ENCODE data around the gene PKN2. TPM values are rescaled to one million over a fixed set of nuclear protein-coding genes. Genes with fewer than 3 reads are reported as not detected.

PKN2 gene
- total and polyA plus RNA-seq, 3 donors from 2014 or later: 12.0 to 46.5 (median 43.9) TPM

DNA sequence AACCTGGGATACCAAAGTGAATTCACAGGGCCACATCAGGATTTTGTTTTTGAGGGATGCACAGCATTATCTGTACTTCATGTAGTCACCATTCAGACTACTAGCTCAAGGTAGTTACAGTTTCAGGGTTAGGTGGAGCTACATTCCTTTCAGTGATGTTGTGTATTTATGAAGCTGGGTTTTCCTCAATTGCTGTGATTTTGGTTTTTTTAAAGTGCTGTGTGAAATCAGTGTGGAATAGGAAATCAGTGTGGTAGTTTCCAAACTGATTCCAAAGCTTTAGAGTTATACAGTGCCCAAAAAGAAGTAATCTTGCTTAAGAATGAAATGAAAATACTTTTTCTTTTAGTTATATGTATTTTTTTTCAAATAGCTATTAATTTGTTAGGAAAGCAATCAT, 95.8 kb downstream of the PKN2 start:
- intact Hi-C loops (cut with DNase I; ENCODE audit: low total_unique reads): no loop called here
- no peak for TF ChIP-seq POLR2A (IDR thresholded peaks at IDR 0.05)
- TF ChIP-seq, protein P1, sequence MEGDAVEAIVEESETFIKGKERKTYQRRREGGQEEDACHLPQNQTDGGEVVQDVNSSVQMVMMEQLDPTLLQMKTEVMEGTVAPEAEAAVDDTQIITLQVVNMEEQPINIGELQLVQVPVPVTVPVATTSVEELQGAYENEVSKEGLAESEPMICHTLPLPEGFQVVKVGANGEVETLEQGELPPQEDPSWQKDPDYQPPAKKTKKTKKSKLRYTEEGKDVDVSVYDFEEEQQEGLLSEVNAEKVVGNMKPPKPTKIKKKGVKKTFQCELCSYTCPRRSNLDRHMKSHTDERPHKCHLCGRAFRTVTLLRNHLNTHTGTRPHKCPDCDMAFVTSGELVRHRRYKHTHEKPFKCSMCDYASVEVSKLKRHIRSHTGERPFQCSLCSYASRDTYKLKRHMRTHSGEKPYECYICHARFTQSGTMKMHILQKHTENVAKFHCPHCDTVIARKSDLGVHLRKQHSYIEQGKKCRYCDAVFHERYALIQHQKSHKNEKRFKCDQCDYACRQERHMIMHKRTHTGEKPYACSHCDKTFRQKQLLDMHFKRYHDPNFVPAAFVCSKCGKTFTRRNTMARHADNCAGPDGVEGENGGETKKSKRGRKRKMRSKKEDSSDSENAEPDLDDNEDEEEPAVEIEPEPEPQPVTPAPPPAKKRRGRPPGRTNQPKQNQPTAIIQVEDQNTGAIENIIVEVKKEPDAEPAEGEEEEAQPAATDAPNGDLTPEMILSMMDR (IDR thresholded peaks at IDR 0.05): no peak
- Histone ChIP-seq H3K27me3 (no peaks in the 10 kb centered on the region), H3K27ac (no peak overlapping the region), H3K9me3 (no peaks in the 10 kb centered on the region), H3K36me3 (ENCODE audit: low read depth, missing control alignments) (no peaks in the 10 kb centered on the region), H3K4me3 (no peak overlapping the region), H3K4me1 (no peaks in the 10 kb centered on the region)
- DNase-seq: no peak

DNA sequence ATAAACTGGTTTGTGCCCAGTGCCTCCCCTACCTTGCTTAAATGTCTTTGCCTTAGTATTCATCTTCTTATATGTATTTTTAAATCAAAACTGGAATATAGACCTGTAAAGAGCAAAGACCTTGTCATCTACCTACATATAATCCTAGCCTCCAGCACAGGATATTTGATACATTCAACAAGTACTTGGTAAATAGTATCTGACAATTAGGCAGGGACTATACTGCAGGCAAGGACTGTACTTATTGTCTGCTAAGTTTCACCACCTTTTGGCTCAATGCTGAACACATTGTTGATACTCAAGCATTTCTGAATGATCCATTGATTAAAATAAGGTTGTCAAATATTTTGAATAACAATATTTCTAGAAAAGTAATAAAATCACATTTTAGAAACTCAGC, 96.4 kb downstream of the PKN2 start:
- no peaks in the 10 kb centered on the region for H3K9me3 ChIP-seq
- no peaks in the 10 kb centered on the region for H3K27me3 ChIP-seq
- intact Hi-C loops (cut with DNase I; ENCODE audit: low total_unique reads): no loop called here
- H3K36me3 ChIP-seq (ENCODE audit: low read depth, missing control alignments): no peaks in the 10 kb centered on the region
- H3K4me1 ChIP-seq: no peaks in the 10 kb centered on the region
- no peak overlapping the region for H3K4me3 ChIP-seq
- no peak overlapping the region for H3K27ac ChIP-seq
- no peak for TF ChIP-seq POLR2A (IDR thresholded peaks at IDR 0.05)
- TF ChIP-seq, protein P1 (IDR thresholded peaks at IDR 0.05): no peak
- DNase-seq: no peak

DNA sequence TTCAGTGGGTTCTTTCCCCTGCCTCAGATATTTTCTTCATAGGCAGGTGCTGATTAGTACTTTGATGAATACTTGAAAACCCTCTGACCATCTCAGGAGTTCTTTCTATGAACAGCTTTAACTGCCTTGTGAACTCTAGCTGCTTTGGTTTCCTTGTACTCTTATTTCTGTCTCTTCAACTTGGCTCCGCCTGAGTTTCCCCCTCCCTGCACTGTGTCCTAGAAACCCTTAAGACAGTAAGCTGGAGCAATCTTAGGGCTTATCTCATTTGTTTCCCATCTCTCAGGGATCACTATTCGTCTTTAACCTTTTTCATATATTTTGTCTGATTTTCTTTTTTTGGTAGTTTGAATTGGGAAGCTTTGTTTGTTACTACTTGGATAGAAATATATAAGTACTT, 99.1 kb downstream of the PKN2 start:
- no peak for TF ChIP-seq POLR2A (IDR thresholded peaks at IDR 0.05)
- TF ChIP-seq, protein P1 (IDR thresholded peaks at IDR 0.05): no peak
- DNase-seq: no peak
- WGBS, 2 donors: 80 to 87% methylated on average over 2 of the region's 2 CpGs
- intact Hi-C loops (cut with DNase I; ENCODE audit: low total_unique reads): no loop called here
- Histone ChIP-seq H3K27ac (no peak overlapping the region), H3K27me3 (no peaks in the 10 kb centered on the region), H3K4me1 (no peaks in the 10 kb centered on the region), H3K9me3 (no peaks in the 10 kb centered on the region), H3K36me3 (ENCODE audit: low read depth, missing control alignments) (no peaks in the 10 kb centered on the region), H3K4me3 (no peak overlapping the region)

DNA sequence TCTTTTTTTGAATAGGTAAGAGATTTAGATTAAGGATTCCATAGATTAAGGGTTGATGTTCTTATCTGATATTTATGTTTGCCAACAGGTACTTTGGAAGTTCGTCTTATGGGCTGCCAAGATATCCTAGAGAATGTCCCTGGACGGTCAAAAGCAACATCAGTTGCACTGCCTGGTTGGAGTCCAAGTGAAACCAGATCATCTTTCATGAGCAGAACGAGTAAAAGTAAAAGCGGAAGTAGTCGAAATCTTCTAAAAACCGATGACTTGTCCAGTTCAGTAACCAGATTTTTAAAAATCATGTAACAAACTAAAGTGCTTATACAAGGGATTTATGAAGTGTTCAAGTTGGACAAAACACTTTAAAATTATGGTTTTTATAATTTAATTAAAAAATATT, 100.5 kb downstream of the PKN2 start:
- Histone ChIP-seq H3K4me3 (no peak overlapping the region), H3K36me3 (ENCODE audit: low read depth, missing control alignments) (no peaks in the 10 kb centered on the region), H3K9me3 (no peaks in the 10 kb centered on the region), H3K4me1 (no peaks in the 10 kb centered on the region), H3K27ac (no peak overlapping the region), H3K27me3 (no peaks in the 10 kb centered on the region)
- intact Hi-C loops (cut with DNase I; ENCODE audit: low total_unique reads): no loop called here
- WGBS, 2 donors: 93 to 94% methylated on average over 6 of the region's 6 CpGs
- DNase-seq: no peak
- TF ChIP-seq, protein P1 (IDR thresholded peaks at IDR 0.05): no peak
- no peak for TF ChIP-seq POLR2A (IDR thresholded peaks at IDR 0.05)

DNA sequence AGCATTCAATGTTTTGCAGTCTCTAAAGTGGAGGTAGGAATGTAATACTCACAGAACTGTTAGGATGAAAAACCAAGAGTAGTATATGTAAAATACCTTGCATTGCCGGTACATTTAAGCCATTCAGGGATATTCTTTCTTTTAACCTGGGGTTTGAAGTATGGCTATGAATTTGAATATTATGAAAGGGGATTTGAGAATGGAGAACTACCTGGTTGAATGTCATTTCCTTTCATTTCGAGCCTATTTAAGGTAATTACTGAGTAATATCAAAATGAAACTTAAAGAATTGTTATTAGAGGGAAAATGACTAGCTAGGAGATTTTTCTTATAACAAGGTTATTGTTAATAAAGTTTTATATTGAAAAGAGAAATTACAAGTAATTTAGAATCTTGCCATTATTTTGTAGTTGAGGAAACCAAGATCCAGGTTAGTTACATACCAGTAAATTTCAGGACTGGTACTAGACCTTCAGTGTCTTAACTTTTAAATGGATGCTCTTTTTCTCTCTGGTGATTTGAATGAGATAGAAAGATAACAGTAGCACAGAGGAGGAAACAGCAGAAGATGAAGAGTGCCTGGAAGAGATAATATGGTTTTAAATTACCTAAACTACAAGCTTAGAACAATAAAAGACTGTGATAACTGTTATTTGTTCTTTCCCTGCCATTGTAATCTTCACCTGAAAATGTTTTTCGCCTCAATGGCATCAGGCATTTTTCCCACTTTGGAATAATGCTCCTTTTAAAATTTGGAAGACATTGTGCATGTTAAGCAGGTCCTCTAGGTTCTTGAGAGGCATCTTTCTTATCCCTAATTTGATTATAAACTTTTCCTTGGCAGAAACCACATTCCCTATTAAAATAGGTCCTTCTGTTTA, 103.2 kb downstream of the PKN2 start:
- H3K4me1 ChIP-seq: peaks cover 7% of the 10 kb centered on the region
- H3K36me3 ChIP-seq (ENCODE audit: low read depth, missing control alignments): no peaks in the 10 kb centered on the region
- DNase-seq: no peak
- TF ChIP-seq, protein P1 (IDR thresholded peaks at IDR 0.05): no peak
- TF ChIP-seq POLR2A (IDR thresholded peaks at IDR 0.05): no peak
- no peaks in the 10 kb centered on the region for H3K27me3 ChIP-seq
- H3K4me3 ChIP-seq: no peak overlapping the region
- WGBS, 2 donors: 93 to 97% methylated on average over 3 of the region's 3 CpGs
- intact Hi-C loops (cut with DNase I; ENCODE audit: low total_unique reads): no loop called here
- H3K9me3 ChIP-seq: no peaks in the 10 kb centered on the region
- no peak overlapping the region for H3K27ac ChIP-seq

Measured in testis (tissue), 3 donors.